HG02884 (cell line): Measurements from ENCODE around the gene VAV1.
A peak's percentile ranks its signal among the peaks of the same experiment; 100 is the strongest.
"Not testable (repeated sequence)": the region's sequence is repeated elsewhere in the genome, so short reads cannot be mapped to it uniquely, and the experiment has no call there.

Source experiments
- ATAC-seq: cut with Tn5 transposase; IDR thresholded peaks from one replicate; pipeline ENCODE4 v1.9.1; 2021; ENCODE audit warnings: mild to moderate bottlenecking, moderate library complexity; ENCODE audit not compliant: unreplicated experiment

VAV1 gene

DNA sequence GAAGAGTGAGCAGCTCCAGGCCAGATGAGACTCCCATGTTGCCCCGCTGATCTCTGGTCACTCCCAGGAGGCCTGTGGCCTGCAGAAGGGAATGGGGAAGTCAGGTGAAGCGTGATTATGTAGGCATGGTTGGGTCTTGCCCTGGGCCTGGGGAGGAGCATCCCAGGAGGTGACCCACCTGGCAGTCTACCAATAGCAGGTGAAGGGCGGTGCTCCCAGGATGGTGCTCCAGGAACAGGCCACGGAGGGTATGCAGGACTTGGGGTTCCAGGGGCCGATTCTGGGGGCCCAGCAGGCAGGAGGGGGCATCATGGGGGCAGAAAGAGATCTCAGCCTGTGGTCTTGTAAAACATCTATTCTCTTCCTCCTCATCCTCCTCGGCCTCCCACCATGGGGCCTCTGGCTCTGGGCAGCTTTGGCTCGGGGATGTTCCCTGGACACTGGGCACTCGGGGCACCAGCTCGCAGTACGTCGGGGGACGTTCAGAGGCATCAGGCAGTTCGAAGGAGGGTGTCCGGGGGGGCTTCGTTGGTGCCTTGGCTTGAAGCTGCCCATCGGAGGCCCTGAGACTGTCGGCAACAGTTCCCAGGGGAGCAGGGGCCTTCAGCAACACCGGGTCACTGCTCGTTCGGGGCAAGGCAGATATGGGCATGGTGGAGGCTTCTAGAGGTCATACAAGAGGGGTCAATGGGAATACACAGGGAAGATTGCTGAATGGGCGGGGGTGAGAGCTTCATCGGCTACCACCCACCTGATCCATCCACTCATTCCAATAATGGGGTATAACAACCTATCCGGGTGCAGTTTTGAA lies 17.6 kb upstream of the VAV1 start:
- no peak for ATAC-seq

GRCh38 chr19:6760606-6761005 lies 11.9 kb upstream of the VAV1 start:
- ATAC-seq: no peak

DNA sequence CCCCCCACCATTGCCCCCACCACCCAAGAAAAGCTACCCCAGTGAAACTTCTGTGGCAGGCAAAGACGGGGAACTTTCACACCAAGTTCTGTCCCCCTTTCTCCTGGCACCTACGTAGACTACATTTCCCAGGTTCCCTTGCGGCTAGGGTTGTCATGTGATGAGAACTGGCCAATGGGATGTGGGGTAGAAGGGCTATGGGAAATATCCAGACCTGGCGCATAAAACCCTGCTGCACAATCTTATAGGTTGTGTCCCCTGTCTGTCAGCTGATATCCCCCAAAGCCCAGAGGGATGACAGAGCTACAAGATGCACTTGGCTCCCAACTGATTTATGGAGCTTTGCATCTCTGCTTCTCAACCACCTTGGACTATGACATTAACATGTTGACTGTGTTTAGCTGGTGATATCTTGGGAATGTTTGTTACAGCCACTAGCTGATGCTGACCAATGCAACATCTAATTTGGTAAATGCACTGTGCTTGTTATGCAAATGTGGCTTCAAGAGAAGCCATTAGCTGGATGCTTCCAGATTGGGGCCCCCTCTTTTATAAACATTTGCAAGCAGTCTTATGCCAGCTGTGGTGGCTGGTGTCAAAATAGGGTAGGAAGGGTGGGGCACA lies 11.3 kb upstream of the VAV1 start:
- ATAC-seq: no peak

DNA sequence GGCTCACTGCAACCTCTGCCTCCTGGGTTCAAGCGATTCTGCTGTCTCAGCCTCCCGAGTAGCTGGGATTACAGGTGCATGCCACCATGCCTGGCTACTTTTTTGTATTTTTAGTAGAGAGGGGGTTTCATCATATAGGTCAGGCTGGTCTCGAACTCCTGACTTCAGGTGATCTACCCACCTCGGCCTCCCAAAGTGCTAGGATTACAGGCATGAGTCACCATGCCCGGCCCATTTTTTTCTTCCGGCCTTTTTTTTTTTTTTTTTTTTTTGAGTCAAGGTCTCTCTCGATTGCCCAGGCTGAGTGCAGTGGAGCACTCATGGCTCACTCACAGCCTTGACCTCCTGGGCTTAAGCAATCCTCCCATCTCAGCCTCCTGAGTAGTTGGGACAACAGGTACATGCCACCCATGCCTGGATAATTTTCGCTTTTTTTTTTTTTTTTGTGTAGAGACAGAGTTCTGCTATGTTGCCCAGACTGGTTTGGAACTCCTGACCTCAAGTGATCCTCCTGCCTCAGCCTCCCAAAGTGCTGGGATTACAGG lies 10.2 kb upstream of the VAV1 start:
- ATAC-seq: not testable (repeated sequence)

- ATAC-seq: no peak
Observed at GRCh38 chr19:6765738-6766356, 6.7 kb upstream of the VAV1 start.

GRCh38 chr19:6766357-6767080 lies 6.0 kb upstream of the VAV1 start:
- ATAC-seq: no peak

- peak; percentile 22 for ATAC-seq
Observed at GRCh38 chr19:6767081-6767356, 5.5 kb upstream of the VAV1 start.

DNA sequence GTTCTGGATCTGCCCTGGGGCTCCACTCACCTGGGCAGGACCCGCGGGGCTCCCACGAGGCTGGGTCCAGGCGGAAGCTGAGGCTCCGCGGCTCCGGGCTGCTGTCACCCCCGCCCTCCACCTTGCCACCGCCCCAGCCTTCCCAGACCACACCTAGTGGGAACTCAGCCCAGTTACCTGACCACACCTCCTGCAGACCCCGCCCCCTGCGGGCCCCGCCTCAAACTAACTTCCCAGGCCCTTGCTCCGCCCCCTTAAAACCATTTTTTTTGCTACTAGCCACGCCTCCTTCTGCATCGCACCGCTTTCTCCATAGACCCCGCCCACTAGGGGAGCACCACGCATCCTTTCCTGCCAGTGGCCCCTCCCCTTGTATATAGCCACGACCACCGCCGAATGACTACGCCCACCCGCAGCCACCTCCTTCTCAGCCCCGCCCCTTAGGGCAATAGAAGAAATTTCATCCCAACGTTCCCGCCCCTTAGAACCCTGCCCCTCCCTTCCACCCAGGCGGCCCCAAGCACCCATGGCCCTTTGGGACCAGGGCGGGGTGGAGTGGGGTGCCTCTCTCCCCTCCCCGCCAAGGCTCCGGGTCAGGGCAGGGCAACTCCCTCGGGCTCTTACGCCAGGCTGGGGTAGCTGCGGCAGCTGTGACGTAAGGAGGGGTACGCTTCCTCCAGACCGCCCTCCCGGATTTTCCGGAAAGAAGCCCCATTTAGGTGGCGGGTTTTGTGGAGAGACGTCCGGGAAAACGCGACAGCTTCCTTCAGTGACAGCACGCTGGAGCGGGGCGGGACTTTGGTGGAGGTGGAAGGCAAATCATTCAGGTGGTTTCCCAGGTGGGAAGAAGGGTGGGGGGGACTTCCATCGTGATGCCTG lies 4.9 kb upstream of the VAV1 start, which contains the start of gene SH2D3A:
Gene SH2D3A, minus strand, starts transcription at position 79 of the 879 bp plus-strand sequence. CDS start 3,687 bp downstream, outside the sequence.
- peak; percentile 51 for ATAC-seq

- no peak for ATAC-seq
Observed at GRCh38 chr19:6768236-6768785, 4.2 kb upstream of the VAV1 start.

DNA sequence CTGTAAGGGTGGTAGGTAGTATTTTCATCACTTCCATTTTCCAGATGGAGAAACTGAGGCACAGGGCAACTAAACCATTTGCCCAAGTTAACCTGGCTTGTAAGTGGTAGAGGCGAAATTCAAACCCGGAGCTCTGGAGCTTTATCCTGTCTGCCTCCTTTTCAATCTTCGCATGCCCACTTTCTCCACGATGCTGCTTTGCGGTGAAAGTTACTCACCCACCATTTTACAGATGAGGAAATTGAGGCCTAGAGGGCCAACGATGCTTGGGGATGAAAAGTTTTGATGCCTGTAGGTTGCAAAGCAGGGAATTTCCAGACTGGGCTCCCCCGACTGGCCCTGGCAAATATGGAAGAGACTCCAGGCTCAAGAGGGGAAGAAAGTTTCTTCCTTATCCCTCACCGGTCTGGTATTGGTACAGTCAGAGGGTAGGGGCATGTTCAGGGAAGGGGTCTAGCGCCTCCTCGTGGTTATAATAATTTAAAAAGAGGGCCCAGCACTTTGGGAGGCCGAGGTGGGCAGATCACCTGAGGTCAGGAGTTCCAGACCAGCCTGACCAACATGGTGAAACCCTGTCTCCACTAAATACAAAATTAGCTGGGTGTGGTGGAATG lies 3.4 kb upstream of the VAV1 start:
- ATAC-seq: no peak

- not testable (repeated sequence) for ATAC-seq
Observed at GRCh38 chr19:6771648-6772027, 870 bp upstream of the VAV1 start.

DNA sequence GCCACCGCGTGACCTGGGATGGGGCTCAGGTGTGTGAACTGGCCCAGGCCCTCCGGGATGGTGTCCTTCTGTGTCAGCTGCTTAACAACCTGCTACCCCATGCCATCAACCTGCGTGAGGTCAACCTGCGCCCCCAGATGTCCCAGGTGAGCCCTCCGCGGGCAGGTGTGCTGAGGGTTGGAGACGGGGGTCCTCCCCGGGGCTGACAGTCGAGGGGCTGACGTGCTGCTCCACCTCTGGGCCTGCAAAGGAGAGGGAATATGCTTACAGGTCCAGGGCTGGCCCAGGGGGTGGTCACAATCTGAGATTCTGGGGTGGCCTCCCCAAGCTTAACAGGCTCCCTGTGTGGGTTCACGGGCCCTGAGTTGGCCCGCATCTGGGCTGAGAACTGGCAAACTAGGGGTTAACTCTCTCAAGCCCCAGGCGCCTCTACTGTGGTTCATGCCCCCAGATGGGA lies 386 bp downstream of the VAV1 start:
- ATAC-seq: no peak

GRCh38 chr19:6773323-6773931 lies 919 bp downstream of the VAV1 start:
- no peak for ATAC-seq

DNA sequence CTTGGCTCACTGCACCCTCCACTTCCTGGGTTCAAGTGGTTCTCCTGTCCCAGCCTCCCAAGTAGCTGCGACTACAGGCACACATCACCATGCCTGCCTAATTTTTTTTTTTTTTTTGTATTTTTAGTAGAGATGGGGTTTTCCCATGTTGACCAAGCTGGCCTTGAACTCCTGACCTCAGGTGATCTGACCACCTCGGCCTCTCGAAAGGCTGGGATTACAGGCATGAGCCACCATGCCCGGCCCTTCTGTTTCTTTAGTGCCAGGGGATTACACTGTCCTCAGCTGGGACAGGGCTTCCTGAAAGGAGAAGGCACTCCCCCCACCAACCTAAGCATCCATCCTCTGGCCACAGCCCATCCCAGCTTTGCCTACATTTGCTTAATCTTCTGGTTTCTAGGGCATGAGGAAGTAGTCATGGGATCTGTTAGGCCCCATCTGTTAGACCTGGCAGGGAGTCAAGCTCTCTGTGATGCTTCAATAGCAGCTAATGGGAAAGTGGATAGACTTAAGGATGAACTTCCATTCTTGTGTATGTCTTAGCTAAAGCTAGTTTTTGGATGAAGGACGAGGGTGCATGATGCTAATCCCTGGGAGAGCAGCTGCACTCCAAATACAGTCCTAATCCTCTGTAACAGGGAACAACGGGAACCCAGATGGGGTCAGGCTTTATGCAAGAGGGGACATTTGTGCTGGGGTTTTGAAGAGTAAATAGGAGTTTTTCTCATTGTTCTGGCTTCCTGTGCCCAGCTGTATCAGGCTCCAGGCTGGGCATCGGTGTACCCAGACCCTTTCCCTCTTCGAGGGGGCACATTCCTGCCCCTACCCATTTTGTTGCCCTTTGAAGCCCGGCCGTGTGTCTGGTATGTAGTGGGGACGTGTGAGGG lies 2.6 kb downstream of the VAV1 start:
- no peak for ATAC-seq

DNA sequence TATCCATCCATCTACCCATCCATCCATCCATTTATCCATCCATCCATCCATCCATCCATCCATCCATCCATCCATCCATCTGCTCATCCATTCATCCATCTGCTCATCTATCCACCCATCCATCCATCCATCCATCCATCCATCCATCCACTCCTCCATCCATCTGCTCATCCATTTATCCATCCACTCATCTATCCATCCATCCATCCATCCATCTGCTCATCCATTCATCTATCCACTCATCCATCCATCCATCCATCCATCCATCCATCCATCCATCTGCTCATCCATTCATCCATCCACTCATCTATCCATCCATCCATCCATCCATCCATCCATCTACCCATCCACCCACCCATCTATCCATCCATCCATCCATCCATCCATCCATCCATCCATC lies 3.5 kb downstream of the VAV1 start:
- not testable (repeated sequence) for ATAC-seq

GRCh38 chr19:6776999-6777398 lies 4.5 kb downstream of the VAV1 start:
- ATAC-seq: no peak

DNA sequence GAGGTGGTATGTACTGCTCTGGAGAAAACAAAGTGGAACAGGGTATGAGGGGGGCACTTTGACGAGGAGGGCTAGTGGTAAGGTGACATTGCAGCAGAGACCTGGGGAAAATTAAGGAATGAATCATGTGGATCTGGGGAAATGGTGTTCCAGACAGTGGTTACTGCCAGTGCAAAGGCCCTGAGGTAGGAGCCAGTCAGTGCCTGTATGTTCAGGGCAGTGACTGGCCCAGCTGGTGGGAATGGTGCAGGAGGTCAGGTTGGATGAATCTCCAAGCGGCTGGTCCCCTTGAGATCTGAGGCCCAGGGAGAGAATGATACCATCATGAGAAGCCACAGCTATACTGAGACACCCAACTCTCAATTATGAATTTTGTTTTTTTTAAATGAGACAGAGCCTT lies 4.9 kb downstream of the VAV1 start:
- ATAC-seq: no peak

GRCh38 chr19:6778386-6778785 lies 5.9 kb downstream of the VAV1 start:
- ATAC-seq: no peak
